Activated CD8-positive, alpha-beta memory T cell treated with anti-CD3 and anti-CD28 coated beads, Interleukin-2, amount 50 U/mL, for 24 hours (primary cell): ENCODE results near the gene NECAB3.
A peak's percentile ranks its signal among the peaks of the same experiment; 100 is the strongest.
"Not testable (repeated sequence)": the region's sequence is repeated elsewhere in the genome, so short reads cannot be mapped to it uniquely, and the experiment has no call there.

ENCODE experiments used
- DNase-seq: peaks from one replicate; pipeline ENCODE4 v3.0.0-alpha.2; 2020; ENCODE audit errors: extremely low read depth

Gene NECAB3

GRCh38 chr20:33674294-33675135 is at the start of gene NECAB3:
TSS of gene NECAB3 (minus strand) at chr20:33674428. CDS start at chr20:33674352, 76 bp downstream.
- DNase-seq, result no peak

GRCh38 chr20:33721391-33722140 is 47.3 kb upstream of the NECAB3 start:
- no peak for DNase-seq

GRCh38 chr20:33719989-33720709 is 45.9 kb upstream of the NECAB3 start, which contains the start of gene PXMP4:
TSS of gene PXMP4 (minus strand) at chr20:33720310. CDS start at chr20:33720207, 103 bp downstream.
- peak; percentile 80 for DNase-seq

GRCh38 chr20:33719277-33719988 is 45.2 kb upstream of the NECAB3 start:
- no peak for DNase-seq

- DNase-seq, result no peak
Observed at GRCh38 chr20:33716498-33716897, 42.3 kb upstream of the NECAB3 start.

- DNase-seq, result no peak
Observed at GRCh38 chr20:33713865-33714367, 39.7 kb upstream of the NECAB3 start.

GRCh38 chr20:33711446-33711738 is 37.2 kb upstream of the NECAB3 start:
- no peak for DNase-seq

GRCh38 chr20:33710681-33711445 is 36.6 kb upstream of the NECAB3 start:
- DNase-seq, result no peak

GRCh38 chr20:33709905-33710541 is 35.8 kb upstream of the NECAB3 start:
- DNase-seq, result no peak

- no peak for DNase-seq
Observed at GRCh38 chr20:33709398-33709797, 35.2 kb upstream of the NECAB3 start.

- no peak for DNase-seq
Observed at GRCh38 chr20:33707668-33708067, 33.4 kb upstream of the NECAB3 start.

GRCh38 chr20:33704197-33704924 is 30.1 kb upstream of the NECAB3 start:
- DNase-seq, result no peak

GRCh38 chr20:33703498-33704137 is 29.4 kb upstream of the NECAB3 start:
- DNase-seq, result no peak

- DNase-seq, result no peak
Observed at GRCh38 chr20:33702861-33703260, 28.6 kb upstream of the NECAB3 start.

GRCh38 chr20:33701629-33702450 is 27.6 kb upstream of the NECAB3 start:
- no peak for DNase-seq

GRCh38 chr20:33700696-33701441 is 26.6 kb upstream of the NECAB3 start:
- DNase-seq, result not testable (repeated sequence)

GRCh38 chr20:33698966-33699365 is 24.7 kb upstream of the NECAB3 start:
- DNase-seq, result not testable (repeated sequence)
